Measurements from ENCODE around the gene ZNF862. TPM values are rescaled to one million over a fixed set of nuclear protein-coding genes. Genes with fewer than 3 reads are reported as not detected.

Gene ZNF862
- total and polyA plus RNA-seq, 2 of the 13 experiments (the other 11 are each of a cell fraction or from before 2014, with no cell fraction given): 0.89 to 2.0 TPM

DNA sequence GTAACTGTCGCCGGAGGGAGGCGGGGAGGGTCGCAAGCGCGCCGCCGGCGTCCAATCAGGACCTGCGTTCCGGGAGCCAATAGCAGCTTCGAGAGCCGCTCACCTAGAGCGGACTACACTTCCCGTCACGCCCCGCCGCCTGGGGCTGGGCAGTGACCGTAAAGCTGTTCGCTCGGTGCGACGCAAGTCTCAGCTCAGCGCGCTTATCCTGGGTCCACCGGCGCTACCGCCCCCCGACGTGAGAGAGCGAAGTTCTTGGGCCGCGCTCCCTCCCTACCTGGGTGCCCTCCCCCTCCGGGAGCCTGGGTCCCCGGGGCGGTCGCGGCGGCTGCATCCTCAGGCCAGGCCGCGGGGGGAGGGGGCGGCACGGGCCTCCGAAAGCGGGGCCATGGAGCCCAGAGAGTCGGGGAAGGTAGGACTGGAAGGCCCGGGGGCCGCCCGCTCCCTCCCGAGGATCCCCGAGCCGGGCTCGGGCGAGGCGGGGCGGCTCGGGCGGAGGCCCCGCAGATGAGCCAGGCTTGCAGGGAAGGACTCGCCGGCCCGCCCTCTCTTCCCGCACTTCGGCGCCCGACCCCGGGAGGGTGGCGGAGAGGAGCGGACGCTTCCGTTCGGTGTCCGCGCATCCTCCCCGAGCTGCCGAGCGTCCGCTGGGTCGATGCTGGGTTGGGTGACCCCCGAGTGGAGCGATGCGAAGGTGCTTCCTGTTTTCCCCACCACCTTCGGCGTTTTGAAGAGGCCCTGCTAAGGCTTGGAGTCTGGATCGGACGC, at the start of gene ZNF862 (continued):
- TF ChIP-seq, protein P1, sequence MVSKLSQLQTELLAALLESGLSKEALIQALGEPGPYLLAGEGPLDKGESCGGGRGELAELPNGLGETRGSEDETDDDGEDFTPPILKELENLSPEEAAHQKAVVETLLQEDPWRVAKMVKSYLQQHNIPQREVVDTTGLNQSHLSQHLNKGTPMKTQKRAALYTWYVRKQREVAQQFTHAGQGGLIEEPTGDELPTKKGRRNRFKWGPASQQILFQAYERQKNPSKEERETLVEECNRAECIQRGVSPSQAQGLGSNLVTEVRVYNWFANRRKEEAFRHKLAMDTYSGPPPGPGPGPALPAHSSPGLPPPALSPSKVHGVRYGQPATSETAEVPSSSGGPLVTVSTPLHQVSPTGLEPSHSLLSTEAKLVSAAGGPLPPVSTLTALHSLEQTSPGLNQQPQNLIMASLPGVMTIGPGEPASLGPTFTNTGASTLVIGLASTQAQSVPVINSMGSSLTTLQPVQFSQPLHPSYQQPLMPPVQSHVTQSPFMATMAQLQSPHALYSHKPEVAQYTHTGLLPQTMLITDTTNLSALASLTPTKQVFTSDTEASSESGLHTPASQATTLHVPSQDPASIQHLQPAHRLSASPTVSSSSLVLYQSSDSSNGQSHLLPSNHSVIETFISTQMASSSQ (IDR thresholded peaks at IDR 0.05; ENCODE audit: low read depth): no peak
- TF ChIP-seq, protein P1 (CRISPR knock-in tag; IDR thresholded peaks at IDR 0.05; ENCODE audit: borderline replicate concordance): peak; percentile 70; the same call in 1 of the 2 replicates
- TF ChIP-seq ESRRA (CRISPR knock-in tag; IDR thresholded peaks at IDR 0.05; ENCODE audit: low read depth) (peak; percentile 64; the same call in 1 of the 2 replicates), MEF2D (CRISPR knock-in tag; IDR thresholded peaks at IDR 0.05) (peak; percentile 53; the same call in 1 of the 2 replicates), KLF15 (CRISPR knock-in tag; IDR thresholded peaks at IDR 0.05; ENCODE audit: borderline replicate concordance) (no peak), ZNF143 (CRISPR knock-in tag; IDR thresholded peaks at IDR 0.05) (peak; percentile 99)
- TF ChIP-seq, protein P2, sequence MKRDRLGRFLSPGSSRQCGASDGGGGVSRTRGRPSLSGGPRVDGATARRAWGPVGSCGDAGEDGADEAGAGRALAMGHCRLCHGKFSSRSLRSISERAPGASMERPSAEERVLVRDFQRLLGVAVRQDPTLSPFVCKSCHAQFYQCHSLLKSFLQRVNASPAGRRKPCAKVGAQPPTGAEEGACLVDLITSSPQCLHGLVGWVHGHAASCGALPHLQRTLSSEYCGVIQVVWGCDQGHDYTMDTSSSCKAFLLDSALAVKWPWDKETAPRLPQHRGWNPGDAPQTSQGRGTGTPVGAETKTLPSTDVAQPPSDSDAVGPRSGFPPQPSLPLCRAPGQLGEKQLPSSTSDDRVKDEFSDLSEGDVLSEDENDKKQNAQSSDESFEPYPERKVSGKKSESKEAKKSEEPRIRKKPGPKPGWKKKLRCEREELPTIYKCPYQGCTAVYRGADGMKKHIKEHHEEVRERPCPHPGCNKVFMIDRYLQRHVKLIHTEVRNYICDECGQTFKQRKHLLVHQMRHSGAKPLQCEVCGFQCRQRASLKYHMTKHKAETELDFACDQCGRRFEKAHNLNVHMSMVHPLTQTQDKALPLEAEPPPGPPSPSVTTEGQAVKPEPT (CRISPR knock-in tag; IDR thresholded peaks at IDR 0.05; ENCODE audit: low read depth): 0 out of 2 replicates have a peak, but pooled peaks have one; percentile 68
- TF ChIP-seq, protein P3, sequence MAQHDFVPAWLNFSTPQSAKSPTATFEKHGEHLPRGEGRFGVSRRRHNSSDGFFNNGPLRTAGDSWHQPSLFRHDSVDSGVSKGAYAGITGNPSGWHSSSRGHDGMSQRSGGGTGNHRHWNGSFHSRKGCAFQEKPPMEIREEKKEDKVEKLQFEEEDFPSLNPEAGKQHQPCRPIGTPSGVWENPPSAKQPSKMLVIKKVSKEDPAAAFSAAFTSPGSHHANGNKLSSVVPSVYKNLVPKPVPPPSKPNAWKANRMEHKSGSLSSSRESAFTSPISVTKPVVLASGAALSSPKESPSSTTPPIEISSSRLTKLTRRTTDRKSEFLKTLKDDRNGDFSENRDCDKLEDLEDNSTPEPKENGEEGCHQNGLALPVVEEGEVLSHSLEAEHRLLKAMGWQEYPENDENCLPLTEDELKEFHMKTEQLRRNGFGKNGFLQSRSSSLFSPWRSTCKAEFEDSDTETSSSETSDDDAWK (CRISPR knock-in tag; IDR thresholded peaks at IDR 0.05): no peak
- TF ChIP-seq, protein P4, sequence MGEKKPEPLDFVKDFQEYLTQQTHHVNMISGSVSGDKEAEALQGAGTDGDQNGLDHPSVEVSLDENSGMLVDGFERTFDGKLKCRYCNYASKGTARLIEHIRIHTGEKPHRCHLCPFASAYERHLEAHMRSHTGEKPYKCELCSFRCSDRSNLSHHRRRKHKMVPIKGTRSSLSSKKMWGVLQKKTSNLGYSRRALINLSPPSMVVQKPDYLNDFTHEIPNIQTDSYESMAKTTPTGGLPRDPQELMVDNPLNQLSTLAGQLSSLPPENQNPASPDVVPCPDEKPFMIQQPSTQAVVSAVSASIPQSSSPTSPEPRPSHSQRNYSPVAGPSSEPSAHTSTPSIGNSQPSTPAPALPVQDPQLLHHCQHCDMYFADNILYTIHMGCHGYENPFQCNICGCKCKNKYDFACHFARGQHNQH (CRISPR knock-in tag; IDR thresholded peaks at IDR 0.05): peak; percentile 85
- TF ChIP-seq, protein P5, sequence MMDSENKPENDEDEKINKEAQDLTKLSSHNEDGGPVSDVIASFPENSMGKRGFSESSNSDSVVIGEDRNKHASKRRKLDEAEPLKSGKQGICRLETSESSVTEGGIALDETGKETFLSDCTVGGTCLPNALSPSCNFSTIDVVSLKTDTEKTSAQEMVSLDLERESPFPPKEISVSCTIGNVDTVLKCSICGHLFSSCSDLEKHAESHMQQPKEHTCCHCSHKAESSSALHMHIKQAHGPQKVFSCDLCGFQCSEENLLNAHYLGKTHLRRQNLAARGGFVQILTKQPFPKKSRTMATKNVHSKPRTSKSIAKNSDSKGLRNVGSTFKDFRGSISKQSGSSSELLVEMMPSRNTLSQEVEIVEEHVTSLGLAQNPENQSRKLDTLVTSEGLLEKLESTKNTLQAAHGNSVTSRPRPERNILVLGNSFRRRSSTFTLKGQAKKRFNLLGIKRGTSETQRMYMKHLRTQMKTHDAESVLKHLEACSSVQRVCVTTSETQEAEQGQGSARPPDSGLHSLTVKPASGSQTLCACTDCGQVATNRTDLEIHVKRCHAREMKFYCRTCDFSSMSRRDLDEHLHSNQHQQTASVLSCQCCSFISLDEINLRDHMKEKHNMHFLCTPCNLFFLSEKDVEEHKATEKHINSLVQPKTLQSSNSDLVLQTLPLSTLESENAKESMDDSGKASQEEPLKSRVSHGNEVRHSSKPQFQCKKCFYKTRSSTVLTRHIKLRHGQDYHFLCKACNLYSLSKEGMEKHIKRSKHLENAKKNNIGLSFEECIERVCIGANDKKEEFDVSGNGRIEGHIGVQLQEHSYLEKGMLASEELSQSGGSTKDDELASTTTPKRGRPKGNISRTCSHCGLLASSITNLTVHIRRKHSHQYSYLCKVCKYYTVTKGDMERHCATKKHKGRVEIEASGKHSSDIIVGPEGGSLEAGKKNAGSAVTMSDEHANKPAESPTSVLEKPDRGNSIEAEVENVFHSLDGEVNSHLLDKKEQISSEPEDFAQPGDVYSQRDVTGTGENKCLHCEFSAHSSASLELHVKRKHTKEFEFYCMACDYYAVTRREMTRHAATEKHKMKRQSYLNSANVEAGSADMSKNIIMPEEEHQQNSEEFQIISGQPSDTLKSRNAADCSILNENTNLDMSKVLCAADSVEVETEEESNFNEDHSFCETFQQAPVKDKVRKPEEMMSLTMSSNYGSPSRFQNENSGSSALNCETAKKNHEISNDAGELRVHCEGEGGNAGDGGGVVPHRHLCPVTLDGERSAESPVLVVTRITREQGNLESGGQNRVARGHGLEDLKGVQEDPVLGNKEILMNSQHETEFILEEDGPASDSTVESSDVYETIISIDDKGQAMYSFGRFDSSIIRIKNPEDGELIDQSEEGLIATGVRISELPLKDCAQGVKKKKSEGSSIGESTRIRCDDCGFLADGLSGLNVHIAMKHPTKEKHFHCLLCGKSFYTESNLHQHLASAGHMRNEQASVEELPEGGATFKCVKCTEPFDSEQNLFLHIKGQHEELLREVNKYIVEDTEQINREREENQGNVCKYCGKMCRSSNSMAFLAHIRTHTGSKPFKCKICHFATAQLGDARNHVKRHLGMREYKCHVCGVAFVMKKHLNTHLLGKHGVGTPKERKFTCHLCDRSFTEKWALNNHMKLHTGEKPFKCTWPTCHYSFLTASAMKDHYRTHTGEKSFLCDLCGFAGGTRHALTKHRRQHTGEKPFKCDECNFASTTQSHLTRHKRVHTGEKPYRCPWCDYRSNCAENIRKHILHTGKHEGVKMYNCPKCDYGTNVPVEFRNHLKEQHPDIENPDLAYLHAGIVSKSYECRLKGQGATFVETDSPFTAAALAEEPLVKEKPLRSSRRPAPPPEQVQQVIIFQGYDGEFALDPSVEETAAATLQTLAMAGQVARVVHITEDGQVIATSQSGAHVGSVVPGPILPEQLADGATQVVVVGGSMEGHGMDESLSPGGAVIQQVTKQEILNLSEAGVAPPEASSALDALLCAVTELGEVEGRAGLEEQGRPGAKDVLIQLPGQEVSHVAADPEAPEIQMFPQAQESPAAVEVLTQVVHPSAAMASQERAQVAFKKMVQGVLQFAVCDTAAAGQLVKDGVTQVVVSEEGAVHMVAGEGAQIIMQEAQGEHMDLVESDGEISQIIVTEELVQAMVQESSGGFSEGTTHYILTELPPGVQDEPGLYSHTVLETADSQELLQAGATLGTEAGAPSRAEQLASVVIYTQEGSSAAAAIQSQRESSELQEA (CRISPR knock-in tag; IDR thresholded peaks at IDR 0.05; ENCODE audit: not compliant biosample characterization): peak; percentile 90
